CD14-positive monocyte (primary cell): ENCODE measurements around the gene CRYGA. TPM values are rescaled to one million over a fixed set of nuclear protein-coding genes. Genes with fewer than 3 reads are reported as not detected.

Experiments
- DNase-seq, 3 donors: peaks; one replicate each; pipeline ENCODE4 v3.0.0-alpha.2; 2011 to 2022
- H2AFZ ChIP-seq: 2 replicates; pipeline ENCODE4 v1.6.0; 2012; ENCODE audit warnings: mild to moderate bottlenecking, low read depth, low read length, inconsistent platforms; ENCODE audit not compliant: insufficient read depth, poor library complexity, severe bottlenecking
- H3K27ac ChIP-seq, 2 donors: 1 replicate in 1 of 2; 2 replicates in 1 of 2; pipeline ENCODE4 v1.5.1; 2012 to 2013; ENCODE audit warnings: low read length in 2 of 2, control low read depth in 1 of 2, inconsistent platforms in 1 of 2, low read depth in 1 of 2, mild to moderate bottlenecking in 1 of 2
- H3K27me3 ChIP-seq, 2 donors: one replicate each; pipeline versions ENCODE4 v1.6.0 to v1.6.1; 2011 to 2013; ENCODE audit warnings: low read length in 2 of 2; ENCODE audit not compliant: control insufficient read depth in 2 of 2, insufficient read depth in 2 of 2
- H3K36me3 ChIP-seq, 2 donors: replicated peaks in 1 of 2; 1 replicate in 1 of 2; 2 replicates in 1 of 2; pipeline versions ENCODE4 v1.5.1 to v1.6.1; 2012 to 2013; ENCODE audit warnings: low read length in 2 of 2, control low read depth in 1 of 2, inconsistent platforms in 1 of 2, mild to moderate bottlenecking in 1 of 2; ENCODE audit not compliant: insufficient read depth in 2 of 2, control insufficient read depth in 1 of 2
- H3K4me1 ChIP-seq, 2 donors: 1 replicate in 1 of 2; 2 replicates in 1 of 2; pipeline versions ENCODE4 v1.5.1 to v1.6.1; 2012 to 2013; ENCODE audit warnings: low read length in 2 of 2, control low read depth in 1 of 2, inconsistent platforms in 1 of 2, mild to moderate bottlenecking in 1 of 2, moderate library complexity in 1 of 2; ENCODE audit not compliant: insufficient read depth in 2 of 2, control insufficient read depth in 1 of 2
- H3K4me2 ChIP-seq: replicated peaks from 2 replicates; pipeline ENCODE3; 2012; ENCODE audit warnings: low read length, moderate library complexity, mild to moderate bottlenecking; ENCODE audit not compliant: poor library complexity, severe bottlenecking; ENCODE audit errors: extremely low read depth
- H3K4me3 ChIP-seq, 3 experiments: fragments of 200-600 bp in 1 of 3; sonication (generic) in 1 of 3; replicated peaks in 1 of 3; 1 replicate in 2 of 3; 2 replicates in 1 of 3; pipeline ENCODE4 v1.5.1; 2011 to 2013; ENCODE audit warnings: low read length in 3 of 3, mild to moderate bottlenecking in 3 of 3, control low read depth in 2 of 3, low read depth in 2 of 3, inconsistent platforms in 1 of 3, moderate library complexity in 1 of 3
- H3K79me2 ChIP-seq: 2 replicates; pipeline ENCODE4 v1.6.0; 2012; ENCODE audit warnings: mild to moderate bottlenecking, control low read depth, inconsistent platforms, low read length, moderate library complexity; ENCODE audit not compliant: insufficient read depth
- H3K9ac ChIP-seq: 2 replicates; pipeline ENCODE4 v1.6.0; 2017; ENCODE audit warnings: low read length, mild to moderate bottlenecking; ENCODE audit not compliant: insufficient read depth, poor library complexity, severe bottlenecking
- H3K9me3 ChIP-seq, 2 donors: replicated peaks in 1 of 2; 1 replicate in 1 of 2; 2 replicates in 1 of 2; pipeline versions ENCODE4 v1.5.1 to v1.6.1; 2012 to 2013; ENCODE audit warnings: low read length in 2 of 2, control low read depth in 1 of 2; ENCODE audit not compliant: control insufficient read depth in 1 of 2, insufficient read depth in 1 of 2
- H4K20me1 ChIP-seq: 2 replicates; pipeline ENCODE4 v1.6.0; 2012; ENCODE audit warnings: mild to moderate bottlenecking, low read length, control low read depth, moderate library complexity; ENCODE audit not compliant: insufficient read depth
- H3K27ac Mint-ChIP-seq, 7 donors: one replicate each; pipeline ENCODE4 v1.8.0; 2020; ENCODE audit warnings: mild to moderate bottlenecking in 7 of 7, mixed read lengths in 7 of 7, moderate library complexity in 6 of 7, inconsistent platforms in 2 of 7
- H3K27me3 Mint-ChIP-seq, 3 donors: one replicate each; pipeline ENCODE4 v1.8.0; 2021 to 2022; ENCODE audit warnings: low read depth in 3 of 3, mild to moderate bottlenecking in 3 of 3, mixed read lengths in 3 of 3, moderate library complexity in 3 of 3, inconsistent platforms in 1 of 3
- H3K36me3 Mint-ChIP-seq, 2 donors: one replicate each; pipeline ENCODE4 v1.8.0; 2020; ENCODE audit warnings: mixed read lengths in 2 of 2, inconsistent platforms in 1 of 2, mild to moderate bottlenecking in 1 of 2
- H3K4me1 Mint-ChIP-seq: one replicate; pipeline ENCODE4 v1.8.0; 2020; ENCODE audit warnings: mild to moderate bottlenecking, mixed read lengths
- H3K4me3 Mint-ChIP-seq, 2 donors: one replicate each; pipeline ENCODE4 v1.8.0; 2020; ENCODE audit warnings: mild to moderate bottlenecking in 2 of 2, mixed read lengths in 2 of 2, moderate library complexity in 1 of 2
- H3K9me3 Mint-ChIP-seq, 7 donors: one replicate each; pipeline ENCODE4 v1.8.0; 2020 to 2022; ENCODE audit warnings: mixed read lengths in 7 of 7, mild to moderate bottlenecking in 6 of 7, moderate library complexity in 6 of 7, inconsistent platforms in 2 of 7
- WGBS: methylation state at CpG from one replicate; pipeline ENCODE4 v1.1.5; 2013; ENCODE audit warnings: missing lambda C conversion rate; ENCODE audit not compliant: insufficient coverage; 5-methylcytosine and 5-hydroxymethylcytosine counted together
- intact Hi-C, 2 donors: fragments of 100-400 bp; cut with micrococcal nuclease; formaldehyde crosslinking; loops; one replicate each; pipeline versions ENCODE4 v1.15.0 to v1.15.1; 2023
- polyA plus RNA-seq, 3 donors: library from polyadenylated mRNA; depleted of rRNA in 1 of 3; unstranded in 2 of 3; stranded (reverse) in 1 of 3; fragments of 300-500 nt in 2 of 3; fragments of >200 nt in 1 of 3; fragmentation: Illumina TruSeq in 2 of 3; gene quantifications; 1 replicate in 2 of 3; 2 replicates in 1 of 3; pipeline ENCODE4 v1.2.3, GENCODE V29; 2012 to 2021
- TF ChIP-seq, protein P1 (sequence below): fragments of 200-600 bp; IDR thresholded peaks from one replicate; pipeline ENCODE4 v1.8.0; 2022; ENCODE audit warnings: antibody characterized with exemption, mild to moderate bottlenecking

Gene CRYGA
- polyA plus RNA-seq, 3 donors: not detected

DNA sequence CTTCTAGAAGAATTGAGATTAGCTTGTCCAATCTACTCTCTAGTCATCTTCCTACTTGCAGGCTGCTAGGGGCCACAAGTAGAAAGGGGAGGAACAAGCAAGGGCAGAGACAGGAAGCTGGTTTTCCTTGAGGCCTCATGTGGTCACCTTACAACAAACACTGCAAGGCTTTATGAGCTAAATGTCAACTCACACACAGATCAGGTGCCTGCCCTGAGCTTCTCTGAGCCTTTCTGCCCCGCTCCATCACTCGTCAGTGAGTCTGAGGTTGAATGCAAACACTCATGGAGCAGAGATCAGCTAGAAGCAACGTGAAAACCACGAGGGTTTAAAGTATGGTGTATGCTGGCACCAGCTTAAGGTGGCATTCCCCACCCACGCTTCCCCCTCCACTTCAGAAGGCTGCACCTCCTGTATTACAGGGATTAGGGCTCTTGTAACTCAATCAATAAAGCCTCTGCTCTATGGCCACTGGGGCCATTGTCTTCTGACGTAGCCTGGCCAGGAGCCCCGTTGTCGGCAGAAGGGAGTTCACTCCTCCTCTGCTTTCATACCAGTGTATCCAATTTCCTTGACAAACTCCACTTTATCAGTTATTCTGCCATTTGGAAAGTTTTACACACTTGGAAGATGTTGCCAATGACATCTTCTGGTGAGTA lies 28.3 kb downstream of the CRYGA start:
- H3K27me3 Mint-ChIP-seq: peaks cover 0 to 3% (median 0%) of the 10 kb centered on the region in 3 donors
- H3K27ac Mint-ChIP-seq: no peak overlapping the region

DNA sequence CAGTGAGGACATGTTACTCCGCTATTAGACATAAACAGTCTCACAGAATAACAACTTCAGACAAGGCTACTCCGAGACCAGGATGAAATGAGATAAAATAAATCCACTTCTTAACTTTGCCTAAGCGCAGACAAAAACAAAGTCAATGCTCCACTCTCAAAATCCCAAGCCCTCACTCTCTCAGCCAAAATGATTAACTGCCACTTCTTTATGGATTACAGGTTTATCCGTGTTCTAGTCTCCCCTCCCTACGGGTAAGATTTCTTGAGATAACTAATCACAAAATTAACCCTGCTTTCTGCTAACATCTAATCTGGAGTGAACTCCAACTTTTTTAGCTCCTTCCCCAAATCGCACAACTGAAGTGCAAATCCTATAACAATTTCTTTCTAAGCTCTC lies 32.7 kb downstream of the CRYGA start:
- 97% methylated on average over 5 of the region's 6 CpGs for WGBS
- intact Hi-C loops: no loop called here
- Mint-ChIP-seq H3K36me3 (no peaks in the 10 kb centered on the region), H3K4me3 (no peak overlapping the region), H3K4me1 (peaks cover 7% of the 10 kb centered on the region), H3K9me3 (peaks cover 0 to 6% (median 0%) of the 10 kb centered on the region in 7 donors), H3K27ac (peak overlapping the region in 1 of 7 donors; percentile 30), H3K27me3 (peaks cover 0 to 3% (median 1%) of the 10 kb centered on the region in 3 donors)
- Histone ChIP-seq H2AFZ (no peak overlapping the region), H3K27ac (no peak overlapping the region), H3K36me3 (no peaks in the 10 kb centered on the region), H3K27me3 (no peaks in the 10 kb centered on the region), H3K4me1 (peaks cover 5 to 6% of the 10 kb centered on the region in 2 donors), H3K4me3 (no peak overlapping the region), H4K20me1 (no peaks in the 10 kb centered on the region), H3K4me2 (no peak overlapping the region), H3K9ac (no peak overlapping the region), H3K79me2 (no peaks in the 10 kb centered on the region), H3K9me3 (no peaks in the 10 kb centered on the region)
- no peak for DNase-seq
- TF ChIP-seq, protein P1, sequence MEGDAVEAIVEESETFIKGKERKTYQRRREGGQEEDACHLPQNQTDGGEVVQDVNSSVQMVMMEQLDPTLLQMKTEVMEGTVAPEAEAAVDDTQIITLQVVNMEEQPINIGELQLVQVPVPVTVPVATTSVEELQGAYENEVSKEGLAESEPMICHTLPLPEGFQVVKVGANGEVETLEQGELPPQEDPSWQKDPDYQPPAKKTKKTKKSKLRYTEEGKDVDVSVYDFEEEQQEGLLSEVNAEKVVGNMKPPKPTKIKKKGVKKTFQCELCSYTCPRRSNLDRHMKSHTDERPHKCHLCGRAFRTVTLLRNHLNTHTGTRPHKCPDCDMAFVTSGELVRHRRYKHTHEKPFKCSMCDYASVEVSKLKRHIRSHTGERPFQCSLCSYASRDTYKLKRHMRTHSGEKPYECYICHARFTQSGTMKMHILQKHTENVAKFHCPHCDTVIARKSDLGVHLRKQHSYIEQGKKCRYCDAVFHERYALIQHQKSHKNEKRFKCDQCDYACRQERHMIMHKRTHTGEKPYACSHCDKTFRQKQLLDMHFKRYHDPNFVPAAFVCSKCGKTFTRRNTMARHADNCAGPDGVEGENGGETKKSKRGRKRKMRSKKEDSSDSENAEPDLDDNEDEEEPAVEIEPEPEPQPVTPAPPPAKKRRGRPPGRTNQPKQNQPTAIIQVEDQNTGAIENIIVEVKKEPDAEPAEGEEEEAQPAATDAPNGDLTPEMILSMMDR: no peak

More for the DNA sequence above, 28.3 kb downstream of the CRYGA start:
- WGBS: 25% methylated on average over 4 of the region's 8 CpGs
- H3K9me3 Mint-ChIP-seq: peaks cover 4 to 28% (median 18%) of the 10 kb centered on the region in 7 donors
- Histone ChIP-seq H3K4me1 (peaks cover 5 to 6% of the 10 kb centered on the region in 2 donors), H3K9ac (no peak overlapping the region), H3K27ac (no peak overlapping the region), H3K9me3 (peaks cover 0 to 21% of the 10 kb centered on the region in 2 donors), H2AFZ (peak overlapping the region; percentile 31), H3K36me3 (no peaks in the 10 kb centered on the region), H4K20me1 (no peaks in the 10 kb centered on the region), H3K27me3 (no peaks in the 10 kb centered on the region), H3K4me3 (no peak overlapping the region), H3K79me2 (no peaks in the 10 kb centered on the region), H3K4me2 (no peak overlapping the region)
- peaks cover 7% of the 10 kb centered on the region for H3K4me1 Mint-ChIP-seq
- TF ChIP-seq, protein P1: no peak
- no peak overlapping the region for H3K4me3 Mint-ChIP-seq
- intact Hi-C loops: no loop called here
- H3K36me3 Mint-ChIP-seq: no peaks in the 10 kb centered on the region
- no peak for DNase-seq
